NCI-H226 (cell line): ENCODE results near the gene ADAM17.
"Not testable (repeated sequence)": the region's sequence is repeated elsewhere in the genome, so short reads cannot be mapped to it uniquely, and the experiment has no call there.

Experiments
- DNase-seq: peaks from one replicate; pipeline ENCODE4 v3.0.0-alpha.2; 2015

ADAM17 gene

GRCh38 chr2:9518780-9519179 is 36.9 kb downstream of the ADAM17 start:
- DNase-seq, result no peak

DNA sequence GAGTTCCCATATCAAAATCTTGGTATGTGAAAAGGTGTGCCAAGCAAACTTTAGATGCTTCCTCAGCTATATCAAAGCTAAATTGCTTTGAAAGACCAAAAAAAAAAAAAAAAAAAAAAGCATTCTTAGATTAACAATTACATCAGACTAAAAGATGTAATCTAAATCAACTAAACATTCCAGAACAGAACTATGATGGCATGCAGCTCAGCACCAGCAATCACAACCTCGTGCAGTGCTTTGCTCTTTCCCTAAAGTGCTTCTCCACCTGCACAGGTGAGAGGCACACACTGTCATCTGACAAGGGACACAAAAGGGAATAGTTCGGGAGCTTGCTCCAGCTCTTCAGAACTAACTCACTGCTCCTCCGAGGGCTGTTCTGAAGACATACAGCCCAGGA is 37.5 kb downstream of the ADAM17 start:
- DNase-seq, result no peak

GRCh38 chr2:9517118-9517782 is 38.4 kb downstream of the ADAM17 start:
- no peak for DNase-seq

DNA sequence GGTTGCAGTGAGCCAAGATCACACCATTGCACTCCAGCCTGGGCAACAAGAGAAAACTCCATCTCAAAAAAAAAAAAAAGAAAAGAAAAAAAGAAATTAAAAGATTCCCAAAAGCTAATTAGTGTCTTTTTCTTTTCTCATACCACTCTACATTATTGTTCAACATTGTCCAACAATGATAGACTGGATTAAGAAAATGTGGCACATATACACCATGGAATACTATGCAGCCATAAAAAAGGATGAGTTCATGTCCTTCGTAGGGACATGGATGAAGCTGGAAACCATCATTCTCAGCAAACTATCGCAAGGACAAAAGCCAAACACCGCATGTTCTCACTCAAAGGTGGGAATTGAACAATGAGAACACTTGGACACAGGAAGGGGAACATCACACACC is 41.7 kb downstream of the ADAM17 start:
- DNase-seq, result not testable (repeated sequence)

DNA sequence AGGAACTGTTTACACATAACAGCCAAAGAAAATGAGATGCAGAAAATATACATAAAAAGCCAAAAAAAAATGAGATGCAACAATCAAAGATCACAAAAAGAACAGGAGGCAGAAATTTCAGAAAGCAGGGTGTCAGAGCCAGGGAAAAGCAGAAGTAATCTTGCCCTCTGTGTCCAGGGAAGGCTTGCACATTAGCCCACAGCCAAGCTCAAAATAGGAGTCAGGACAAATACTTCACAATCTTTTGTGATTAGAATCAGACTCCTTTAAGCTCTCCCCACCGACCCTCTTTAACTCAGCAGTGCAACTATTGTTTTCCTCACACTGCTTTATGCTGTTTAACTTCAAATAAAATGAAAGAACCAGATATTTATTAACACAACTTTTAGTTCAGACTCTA is 46.7 kb downstream of the ADAM17 start:
- no peak for DNase-seq

DNA sequence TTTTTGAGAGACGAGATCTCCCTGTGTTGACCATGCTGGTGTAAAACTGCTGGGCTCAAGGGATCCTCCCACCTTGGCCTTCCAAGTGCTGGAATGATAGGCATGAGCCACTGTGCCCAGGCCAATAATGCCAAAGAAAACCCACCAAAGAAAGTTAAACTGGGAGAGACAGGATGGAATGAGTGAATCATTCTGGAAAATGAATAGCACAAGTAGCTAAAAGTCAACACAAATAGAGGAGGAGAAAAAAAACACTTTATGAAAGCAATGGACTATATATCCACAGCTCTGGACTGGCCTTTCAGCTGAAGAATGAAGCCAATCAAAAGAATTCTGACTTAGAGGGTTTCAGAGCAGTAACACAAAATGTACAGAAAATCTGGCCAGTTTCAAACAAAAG is 57.4 kb downstream of the ADAM17 start:
- DNase-seq, result no peak

DNA sequence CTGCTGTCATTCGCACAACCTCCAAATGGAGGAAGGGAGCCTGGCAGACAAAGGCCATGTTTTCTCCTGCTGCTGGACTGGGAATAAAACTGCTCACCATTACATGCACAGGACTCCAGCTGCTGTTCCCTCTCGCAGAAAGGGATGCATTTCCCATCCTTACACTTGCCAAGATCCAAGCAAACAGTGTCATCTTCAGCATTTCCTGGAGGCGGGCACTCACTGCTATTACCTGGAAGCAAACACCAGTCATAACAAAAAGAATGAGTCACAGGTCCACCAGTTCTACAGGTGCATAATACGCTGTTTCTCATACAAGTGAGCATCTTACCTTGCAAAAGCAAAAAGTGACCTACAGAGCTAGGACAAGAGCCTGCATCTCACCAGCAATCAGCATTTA is 58.6 kb downstream of the ADAM17 start:
- no peak for DNase-seq

DNA sequence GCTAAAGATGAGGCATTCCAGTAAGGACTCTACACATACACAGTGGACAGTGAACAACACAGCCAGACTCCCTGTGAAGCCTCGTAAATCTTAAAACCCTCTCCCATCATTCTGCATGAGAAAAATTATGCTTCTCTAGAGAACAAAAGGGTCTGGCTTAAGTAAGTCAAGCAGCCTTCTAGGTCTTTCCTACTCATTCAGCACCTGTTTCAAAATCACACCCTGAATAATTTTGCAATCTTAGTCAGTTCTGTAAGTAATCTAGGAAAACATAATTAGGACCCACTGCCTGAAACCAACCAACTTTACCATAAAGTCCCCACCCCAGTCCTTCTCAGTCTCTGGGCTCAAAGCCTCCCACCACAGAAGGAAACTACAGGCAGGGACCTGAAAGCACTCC is 61.5 kb downstream of the ADAM17 start:
- no peak for DNase-seq

- DNase-seq, result no peak
These were observed 62.2 kb downstream of the ADAM17 start for GRCh38 chr2:9493478-9493877.

GRCh38 chr2:9492927-9493326 is 62.7 kb downstream of the ADAM17 start:
- no peak for DNase-seq

- no peak for DNase-seq
These were observed 64.8 kb downstream of the ADAM17 start for GRCh38 chr2:9490789-9491188.

DNA sequence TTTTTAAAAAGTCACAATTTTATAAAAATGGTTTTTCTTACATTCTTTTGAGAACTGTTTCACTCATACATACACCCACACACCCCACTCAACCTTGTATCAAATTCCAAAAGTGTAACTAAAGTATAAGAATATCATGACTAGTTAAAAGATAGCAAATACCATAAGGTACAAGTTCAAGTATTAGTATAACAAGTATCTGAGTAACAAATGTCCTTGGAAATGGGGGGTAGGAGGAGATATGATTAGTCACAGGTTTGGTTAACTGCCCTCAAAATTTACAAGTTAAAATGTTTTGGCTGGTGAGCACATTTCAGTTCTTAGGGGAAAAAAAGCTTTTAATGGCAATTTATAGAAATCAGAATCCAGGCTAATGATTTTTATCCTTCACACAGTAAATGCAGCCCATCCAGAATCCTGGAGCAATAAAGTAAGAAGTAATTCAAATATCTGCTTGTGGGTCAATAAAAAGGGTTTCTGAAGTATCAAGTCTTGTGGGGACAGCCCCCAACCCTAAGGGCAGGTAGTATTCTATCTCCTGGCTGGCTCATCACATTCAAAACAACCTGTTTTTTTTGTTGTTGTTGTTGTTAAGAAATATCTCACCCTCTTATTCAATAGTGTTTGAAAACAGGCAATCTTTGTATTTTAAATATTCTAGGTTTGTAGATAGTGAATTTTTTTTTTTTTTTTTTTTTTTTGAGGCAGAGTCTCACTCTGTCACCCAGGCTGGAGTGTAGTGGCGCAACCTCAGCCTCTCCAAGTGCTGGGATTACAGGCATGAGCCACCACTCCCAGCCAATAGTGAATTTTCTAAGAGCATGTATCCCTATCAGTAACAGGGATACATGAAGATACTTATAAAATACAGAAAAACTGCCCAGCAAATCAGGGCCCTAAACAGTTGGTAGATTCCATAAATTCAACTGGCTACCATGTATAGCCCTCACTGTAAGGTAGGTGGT is 66.8 kb downstream of the ADAM17 start:
- no peak for DNase-seq

- no peak for DNase-seq
These were observed 71.1 kb downstream of the ADAM17 start for GRCh38 chr2:9484533-9484932.

GRCh38 chr2:9483107-9483506 is 72.5 kb downstream of the ADAM17 start:
- no peak for DNase-seq

DNA sequence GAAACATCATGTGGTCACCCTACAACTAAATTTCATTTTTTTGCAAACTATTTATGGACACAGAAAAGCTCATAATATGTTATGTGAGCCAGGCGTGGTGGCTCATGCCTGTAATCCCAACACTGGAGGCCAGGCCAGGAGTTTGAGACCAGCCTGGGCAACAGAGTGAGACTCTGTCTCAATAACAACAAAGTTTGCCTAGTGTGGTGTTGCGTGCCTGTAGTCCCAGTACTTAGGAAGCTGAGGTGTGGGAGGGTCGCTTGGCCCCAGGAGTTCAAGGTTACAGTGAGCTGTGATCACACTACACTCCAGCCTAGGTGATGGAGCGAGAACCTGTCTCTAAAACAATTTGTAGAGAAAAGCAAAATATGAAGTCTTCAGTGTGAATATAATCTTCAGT is 75.5 kb downstream of the ADAM17 start:
- DNase-seq, result no peak

GRCh38 chr2:9478526-9478925 is 77.1 kb downstream of the ADAM17 start:
- no peak for DNase-seq

- no peak for DNase-seq
These were observed 77.7 kb downstream of the ADAM17 start for GRCh38 chr2:9477914-9478313.

DNA sequence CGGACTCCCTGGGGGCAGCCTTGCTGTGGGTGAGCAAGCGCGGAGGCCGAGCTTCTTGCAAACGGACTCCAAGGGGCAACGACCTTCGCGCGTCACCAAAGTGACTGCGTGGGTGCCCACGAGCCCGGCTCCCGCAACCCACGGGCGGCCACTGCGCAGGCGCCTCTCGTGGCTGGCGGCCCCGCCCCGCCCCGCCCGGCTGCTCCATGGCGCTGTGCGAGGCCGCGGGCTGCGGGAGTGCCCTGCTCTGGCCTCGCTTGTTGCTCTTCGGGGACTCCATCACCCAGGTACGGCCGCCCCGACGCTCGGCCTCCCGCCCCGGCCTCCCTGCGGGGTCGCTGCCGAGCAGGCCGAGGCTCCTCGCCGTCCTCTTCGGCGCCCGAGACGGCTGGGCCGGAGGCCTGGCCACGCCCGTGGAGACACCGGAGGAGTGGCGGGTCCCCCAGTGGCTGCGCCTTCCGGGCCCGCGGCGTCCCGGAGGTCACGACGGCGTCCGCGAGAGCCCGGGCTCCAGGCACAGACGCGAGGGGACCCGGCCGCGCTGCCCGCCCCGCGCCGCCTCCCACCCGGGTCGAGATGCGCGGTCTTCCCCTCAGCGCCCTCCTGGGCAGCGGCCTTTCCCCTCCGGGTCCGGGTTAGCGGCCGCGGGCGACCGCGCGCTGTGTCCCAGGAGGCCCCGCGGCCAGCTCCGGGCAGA is 81.1 kb downstream of the ADAM17 start, which contains the start of gene IAH1:
Gene IAH1 (plus strand): TSS at position 191 of the 697 bp plus-strand sequence. CDS start 16 bp downstream, at position 207.
- DNase-seq, result peak; percentile 44

GRCh38 chr2:9473985-9474360 is 81.7 kb downstream of the ADAM17 start:
- no peak for DNase-seq

GRCh38 chr2:9473308-9473984 is 82.2 kb downstream of the ADAM17 start:
- peak; percentile 9 for DNase-seq

- DNase-seq, result no peak
These were observed 83.1 kb downstream of the ADAM17 start for GRCh38 chr2:9472511-9472910.

GRCh38 chr2:9471206-9471605 is 84.4 kb downstream of the ADAM17 start:
- no peak for DNase-seq

DNA sequence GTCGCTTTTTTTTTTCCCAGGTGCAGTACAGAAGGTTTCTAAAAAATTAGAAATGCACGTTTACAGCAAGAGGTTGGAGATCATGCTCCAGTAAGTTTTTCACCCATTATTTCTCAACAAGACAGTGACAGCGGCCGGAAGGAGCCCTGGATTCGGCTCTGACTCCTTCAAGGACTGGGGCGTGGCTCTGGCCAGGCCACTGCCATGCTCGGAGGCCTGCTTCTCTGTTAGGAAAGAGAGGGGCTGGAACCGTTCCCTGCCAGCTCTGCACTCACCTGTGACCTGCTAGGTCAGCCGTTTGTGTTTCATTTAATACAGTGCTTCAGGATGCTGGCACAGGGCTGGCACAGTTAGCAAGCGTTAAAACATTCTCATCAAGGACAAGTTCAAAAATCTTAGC is 87.9 kb downstream of the ADAM17 start:
- no peak for DNase-seq
